Transverse colon (tissue), 4 donors: ENCODE measurements around the gene TBC1D10B. TPM values are rescaled to one million over a fixed set of nuclear protein-coding genes. Genes with fewer than 3 reads are reported as not detected.

Source experiments
- DNase-seq: peaks from one replicate; pipeline ENCODE4 v3.0.0-alpha.2; 2019
- H3K27ac ChIP-seq, 4 donors: fragments of 200-600 bp; sonication (generic); 2 replicates each; pipeline ENCODE4 v1.5.1; 2016 to 2018; ENCODE audit warnings: inconsistent platforms in 4 of 4
- H3K27me3 ChIP-seq: fragments of 200-600 bp; sonication (generic); 2 replicates; pipeline ENCODE4 v1.5.1; 2017; ENCODE audit warnings: inconsistent platforms
- H3K36me3 ChIP-seq, 4 donors: fragments of 200-600 bp; sonication (generic); 2 replicates each; pipeline ENCODE4 v1.5.1; 2017 to 2019; ENCODE audit warnings: inconsistent platforms in 4 of 4
- H3K4me1 ChIP-seq, 4 donors: fragments of 200-600 bp; sonication (generic); 2 replicates each; pipeline ENCODE4 v1.5.1; 2017 to 2020; ENCODE audit warnings: inconsistent platforms in 4 of 4
- H3K4me3 ChIP-seq, 4 donors: fragments of 200-600 bp; sonication (generic); 1 replicate in 1 of 4; 2 replicates in 3 of 4; pipeline versions ENCODE4 v1.5.1 to v1.6.1; 2017 to 2019; ENCODE audit warnings: inconsistent platforms in 4 of 4
- H3K9me3 ChIP-seq, 2 donors: fragments of 200-600 bp; sonication (generic); 2 replicates each; pipeline ENCODE4 v1.5.1; 2017 to 2019; ENCODE audit warnings: inconsistent platforms in 2 of 2
- EP300 ChIP-seq: sonication (generic); formaldehyde crosslinking; IDR thresholded peaks from one replicate; pipeline ENCODE4 v1.6.1; 2017; ENCODE audit warnings: antibody characterized with exemption, low read depth
- POLR2A ChIP-seq: fragments of 450-650 bp; IDR thresholded peaks from one replicate; pipeline ENCODE4 v1.6.1; 2016; ENCODE audit warnings: antibody characterized with exemption, mild to moderate bottlenecking, moderate library complexity
- POLR2AphosphoS5 ChIP-seq, 3 donors: sonication (generic); formaldehyde crosslinking; IDR thresholded peaks; one replicate each; pipeline ENCODE4 v1.6.1; 2016; ENCODE audit warnings: antibody characterized with exemption in 3 of 3
- WGBS, 2 donors: methylation state at CpG; one replicate each; pipeline ENCODE4 v1.1.5; 2018; ENCODE audit warnings: low coverage in 1 of 2; 5-methylcytosine and 5-hydroxymethylcytosine counted together
- in situ Hi-C, 4 donors: fragments of 200-750 bp; cut with MboI; loops; one replicate each; pipeline versions ENCODE4 v1.15.0 to v1.15.1; 2017; ENCODE audit warnings: low sequenced_read_pairs in 3 of 4, low pct_ligation_motif_present in 1 of 4, low pct_unique_long_range_greater_than_20kb in 1 of 4
- intact Hi-C: fragments of 100-400 bp; cut with DNase I; formaldehyde crosslinking; loops from one replicate; pipeline ENCODE4 v1.15.1; 2023; ENCODE audit warnings: low total_unique reads
- total RNA-seq, 4 donors: library from RNA; depleted of rRNA; stranded (reverse); fragments of >200 nt; gene quantifications; one replicate each; pipeline ENCODE4 v1.1.0, GENCODE V29; 2016
- TF ChIP-seq, protein P1 (sequence below), 5 experiments: fragments of 200-600 bp in 3 of 5; fragments of 450-650 bp in 2 of 5; sonication (generic) in 3 of 5; IDR thresholded peaks; 1 replicate in 2 of 5; 2 replicates in 3 of 5; pipeline ENCODE4 v1.5.1; 2016 to 2017; ENCODE audit warnings: antibody characterized with exemption in 5 of 5, inconsistent platforms in 3 of 5, mild to moderate bottlenecking in 2 of 5, moderate library complexity in 1 of 5

Gene TBC1D10B
- total RNA-seq, 4 donors from 2014 or later: 32.5 to 62.9 (median 40.3) TPM

DNA sequence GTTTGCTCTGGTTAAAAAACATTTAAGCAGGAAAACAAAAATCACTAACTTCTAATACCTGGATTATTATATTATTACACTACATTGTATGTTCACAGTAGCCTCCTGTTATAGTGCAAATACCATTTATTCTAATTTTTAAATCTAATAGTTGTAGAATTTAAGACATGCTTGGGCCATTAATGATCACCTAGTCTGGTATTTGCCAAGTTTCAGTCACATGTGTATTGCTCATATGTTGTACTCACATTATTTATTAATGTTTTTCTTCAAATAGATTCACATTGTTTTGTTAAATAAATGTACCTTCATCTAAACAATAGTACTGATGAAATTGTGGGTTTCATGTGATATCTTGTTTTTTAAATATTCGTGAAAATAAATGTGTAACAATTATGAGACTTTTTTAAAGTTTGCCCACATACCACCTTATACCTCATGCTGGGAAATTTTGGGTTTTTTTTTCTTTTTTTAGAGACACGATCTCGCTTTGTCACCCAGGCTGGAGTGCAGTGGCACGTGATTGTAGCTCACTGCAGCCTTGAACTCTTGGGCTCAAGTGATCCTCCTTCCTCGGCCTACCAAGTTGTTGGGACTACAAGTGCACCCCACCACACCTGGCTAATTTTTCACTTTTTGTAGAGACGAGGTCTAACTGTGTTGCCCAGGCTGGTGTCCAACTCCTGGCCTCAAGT, 43.0 kb upstream of the TBC1D10B start:
- Histone ChIP-seq H3K4me1 (peaks cover 9 to 25% (median 20%) of the 10 kb centered on the region in 4 donors), H3K9me3 (no peaks in the 10 kb centered on the region), H3K27ac (no peak overlapping the region), H3K36me3 (no peaks in the 10 kb centered on the region), H3K27me3 (no peaks in the 10 kb centered on the region), H3K4me3 (no peak overlapping the region)
- TF ChIP-seq, protein P1, sequence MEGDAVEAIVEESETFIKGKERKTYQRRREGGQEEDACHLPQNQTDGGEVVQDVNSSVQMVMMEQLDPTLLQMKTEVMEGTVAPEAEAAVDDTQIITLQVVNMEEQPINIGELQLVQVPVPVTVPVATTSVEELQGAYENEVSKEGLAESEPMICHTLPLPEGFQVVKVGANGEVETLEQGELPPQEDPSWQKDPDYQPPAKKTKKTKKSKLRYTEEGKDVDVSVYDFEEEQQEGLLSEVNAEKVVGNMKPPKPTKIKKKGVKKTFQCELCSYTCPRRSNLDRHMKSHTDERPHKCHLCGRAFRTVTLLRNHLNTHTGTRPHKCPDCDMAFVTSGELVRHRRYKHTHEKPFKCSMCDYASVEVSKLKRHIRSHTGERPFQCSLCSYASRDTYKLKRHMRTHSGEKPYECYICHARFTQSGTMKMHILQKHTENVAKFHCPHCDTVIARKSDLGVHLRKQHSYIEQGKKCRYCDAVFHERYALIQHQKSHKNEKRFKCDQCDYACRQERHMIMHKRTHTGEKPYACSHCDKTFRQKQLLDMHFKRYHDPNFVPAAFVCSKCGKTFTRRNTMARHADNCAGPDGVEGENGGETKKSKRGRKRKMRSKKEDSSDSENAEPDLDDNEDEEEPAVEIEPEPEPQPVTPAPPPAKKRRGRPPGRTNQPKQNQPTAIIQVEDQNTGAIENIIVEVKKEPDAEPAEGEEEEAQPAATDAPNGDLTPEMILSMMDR (IDR thresholded peaks at IDR 0.05): no peak
- TF ChIP-seq EP300 (no peak), POLR2A (no peak), POLR2AphosphoS5 (IDR thresholded peaks at IDR 0.05) (no peak)
- intact Hi-C loops (no loop called here), in situ Hi-C loops (loop anchor here (25.0 kb wide), 2 partner anchors 301 to 326 kb away; partner anchors contain the start of genes GDPD3 (in 2 of the 4), MAPK3 (in 2 of the 4), PPP4C (in 2 of the 4) and TBX6 (in 2 of the 4))
- DNase-seq: no peak
- WGBS, 2 donors: 84 to 100% methylated on average over 3 to 6 of the region's 6 CpGs

DNA sequence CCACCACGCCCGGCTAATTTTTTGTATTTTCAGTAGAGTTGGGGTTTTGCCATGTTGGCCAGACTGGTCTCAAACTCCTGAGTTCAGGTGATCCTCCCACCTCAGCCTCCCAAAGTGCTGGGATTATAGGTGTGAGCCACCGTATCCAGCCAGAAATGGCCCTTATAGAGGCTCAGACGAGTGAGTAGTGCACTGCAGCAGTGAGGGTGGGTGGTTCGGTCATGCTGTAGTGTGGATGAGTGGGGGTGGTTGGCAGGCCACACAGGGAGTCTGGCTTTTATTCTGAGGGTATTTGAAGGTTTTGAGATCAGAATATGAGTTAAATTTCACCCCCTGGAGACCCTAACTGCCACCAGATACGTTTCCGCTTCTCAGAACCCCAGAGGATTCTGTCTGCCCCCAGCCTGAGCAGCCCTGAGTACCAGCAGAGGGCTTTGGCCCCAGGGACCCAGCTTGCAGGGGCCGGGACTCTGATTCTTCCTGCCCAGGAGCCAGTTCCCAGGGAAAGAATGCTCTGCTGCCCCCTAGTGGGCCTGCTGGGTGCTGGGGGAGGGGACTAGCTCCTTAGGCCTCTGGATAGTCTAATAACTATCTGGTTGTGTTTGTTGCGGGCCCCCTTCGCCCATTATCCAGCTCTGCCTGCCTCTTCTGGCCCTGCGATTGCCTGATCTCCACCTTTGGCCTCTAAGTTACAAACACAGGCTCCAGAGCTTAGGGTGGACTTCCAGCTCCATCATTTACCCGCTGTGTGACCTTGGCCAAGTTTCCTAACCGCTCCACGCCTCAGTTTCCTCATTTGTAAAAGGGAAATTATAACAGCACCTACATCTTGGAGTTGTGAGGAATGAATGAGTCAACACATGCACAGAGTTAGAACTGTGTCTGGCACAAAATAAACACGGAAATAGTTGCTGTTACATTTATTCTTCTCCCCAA, 39.1 kb upstream of the TBC1D10B start:
- Histone ChIP-seq H3K27me3 (no peaks in the 10 kb centered on the region), H3K36me3 (no peaks in the 10 kb centered on the region), H3K4me3 (no peak overlapping the region), H3K4me1 (peaks cover 12 to 30% (median 23%) of the 10 kb centered on the region in 4 donors), H3K27ac (peak overlapping the region; percentile 39 to 49 (median 42)), H3K9me3 (no peaks in the 10 kb centered on the region)
- 40 to 80% methylated on average over 5 to 15 of the region's 15 CpGs for WGBS, 2 donors
- no peak for TF ChIP-seq POLR2AphosphoS5 (IDR thresholded peaks at IDR 0.05)
- TF ChIP-seq, protein P1 (IDR thresholded peaks at IDR 0.05): peak; percentile 89 to 96 (median 94)
- DNase-seq: peak; percentile 95
- intact Hi-C loops (no loop called here), in situ Hi-C loops (loop anchor here (25.0 kb wide), 2 partner anchors 297 to 322 kb away; partner anchors contain the start of genes GDPD3 (in 2 of the 4), MAPK3 (in 2 of the 4), PPP4C (in 2 of the 4) and TBX6 (in 2 of the 4))

DNA sequence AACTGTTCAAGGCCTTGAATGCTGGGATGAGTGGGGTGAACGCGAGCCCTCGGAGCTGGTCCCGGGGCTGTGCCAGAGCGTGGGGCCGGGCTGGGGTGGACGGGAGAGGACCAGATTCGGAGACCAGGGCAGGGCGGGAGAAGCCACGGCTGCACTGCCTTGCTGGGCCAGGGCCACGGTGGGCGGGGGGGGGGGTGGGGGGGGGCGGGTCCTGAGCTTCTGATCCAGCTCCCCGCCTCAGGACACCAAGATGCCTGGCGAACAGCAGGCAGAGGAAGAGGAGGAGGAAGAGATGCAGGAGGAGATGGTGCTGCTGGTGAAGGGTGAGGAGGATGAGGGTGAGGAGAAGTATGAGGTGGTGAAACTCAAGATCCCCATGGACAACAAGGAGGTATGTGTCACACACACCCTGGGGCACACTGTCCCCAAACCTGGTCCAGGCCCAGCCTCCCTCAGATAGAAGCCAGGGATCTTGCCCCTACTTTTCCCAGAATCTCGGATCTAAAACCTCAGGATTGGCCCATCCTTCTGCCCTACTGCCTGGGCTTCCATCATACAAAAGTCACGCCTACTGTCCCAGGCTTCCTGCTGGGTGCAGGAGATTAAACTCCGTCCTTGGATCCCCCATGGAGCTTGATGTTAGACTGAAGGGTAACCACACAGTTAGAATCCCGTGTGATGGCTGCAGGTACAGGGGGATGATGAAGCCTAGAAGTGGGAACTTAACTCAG, 37.7 kb upstream of the TBC1D10B start:
- H3K4me1 ChIP-seq: peaks cover 12 to 30% (median 23%) of the 10 kb centered on the region in 4 donors
- intact Hi-C loops (no loop called here), in situ Hi-C loops (loop anchor here (25.0 kb wide), 2 partner anchors 296 to 321 kb away; partner anchors contain the start of genes GDPD3 (in 2 of the 4), MAPK3 (in 2 of the 4), PPP4C (in 2 of the 4) and TBX6 (in 2 of the 4))
- no peaks in the 10 kb centered on the region for H3K9me3 ChIP-seq
- WGBS, 2 donors: 0 to 11% methylated on average over 2 to 18 of the region's 19 CpGs
- peak overlapping the region; percentile 77 to 95 (median 90) for H3K27ac ChIP-seq
- no peak for DNase-seq
- H3K4me3 ChIP-seq: peak overlapping the region; percentile 45 to 75 (median 60)
- H3K27me3 ChIP-seq: no peaks in the 10 kb centered on the region
- TF ChIP-seq, protein P1 (IDR thresholded peaks at IDR 0.05): no peak
- no peaks in the 10 kb centered on the region for H3K36me3 ChIP-seq
